Fibroblast of lung (primary cell): ENCODE measurements around the gene PPP1R16B.

Source experiments
- EZH2 ChIP-seq: IDR thresholded peaks from 2 replicates; pipeline ENCODE4 v1.5.1; 2012; ENCODE audit warnings: low read length, control low read depth, mild to moderate bottlenecking; ENCODE audit errors: missing control alignments
- TF ChIP-seq, protein P1 (sequence below), 2 donors: IDR thresholded peaks in 1 of 2; conservative IDR thresholded peaks in 1 of 2; 1 replicate in 1 of 2; 2 replicates in 1 of 2; pipeline ENCODE4 v1.5.1; 2011 to 2012; ENCODE audit warnings: low read length in 2 of 2, control low read depth in 1 of 2, inconsistent platforms in 1 of 2, low read depth in 1 of 2, mild to moderate bottlenecking in 1 of 2

DNA sequence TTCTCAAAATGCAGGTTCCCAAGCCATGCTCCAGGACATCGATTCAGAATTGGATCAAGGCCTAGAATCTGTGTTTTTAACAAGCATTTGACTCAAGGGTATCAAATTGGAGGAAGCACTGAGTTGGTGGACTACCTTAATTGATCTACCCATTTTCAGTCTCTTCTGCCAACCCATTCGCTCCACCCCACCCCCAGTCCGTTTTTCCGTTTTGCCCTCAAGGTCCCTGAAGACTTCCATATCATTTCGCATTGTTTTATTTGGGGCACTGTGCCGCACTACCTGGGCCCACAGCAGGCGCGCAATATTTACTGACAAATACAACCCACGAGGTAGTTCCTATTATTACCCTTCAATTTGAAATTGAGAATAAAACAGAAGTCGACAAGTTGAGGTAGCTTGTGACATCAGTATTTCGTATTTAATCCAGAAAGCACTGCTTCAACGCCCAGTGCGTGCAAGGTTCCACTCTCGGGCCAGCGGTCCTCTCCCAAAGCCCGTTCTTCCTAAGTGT lies 156.1 kb downstream of the PPP1R16B start:
- no peak for TF ChIP-seq EZH2
- TF ChIP-seq, protein P1, sequence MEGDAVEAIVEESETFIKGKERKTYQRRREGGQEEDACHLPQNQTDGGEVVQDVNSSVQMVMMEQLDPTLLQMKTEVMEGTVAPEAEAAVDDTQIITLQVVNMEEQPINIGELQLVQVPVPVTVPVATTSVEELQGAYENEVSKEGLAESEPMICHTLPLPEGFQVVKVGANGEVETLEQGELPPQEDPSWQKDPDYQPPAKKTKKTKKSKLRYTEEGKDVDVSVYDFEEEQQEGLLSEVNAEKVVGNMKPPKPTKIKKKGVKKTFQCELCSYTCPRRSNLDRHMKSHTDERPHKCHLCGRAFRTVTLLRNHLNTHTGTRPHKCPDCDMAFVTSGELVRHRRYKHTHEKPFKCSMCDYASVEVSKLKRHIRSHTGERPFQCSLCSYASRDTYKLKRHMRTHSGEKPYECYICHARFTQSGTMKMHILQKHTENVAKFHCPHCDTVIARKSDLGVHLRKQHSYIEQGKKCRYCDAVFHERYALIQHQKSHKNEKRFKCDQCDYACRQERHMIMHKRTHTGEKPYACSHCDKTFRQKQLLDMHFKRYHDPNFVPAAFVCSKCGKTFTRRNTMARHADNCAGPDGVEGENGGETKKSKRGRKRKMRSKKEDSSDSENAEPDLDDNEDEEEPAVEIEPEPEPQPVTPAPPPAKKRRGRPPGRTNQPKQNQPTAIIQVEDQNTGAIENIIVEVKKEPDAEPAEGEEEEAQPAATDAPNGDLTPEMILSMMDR (conservative IDR thresholded peaks at IDR 0.05 in 1 of 2, IDR thresholded peaks at IDR 0.05 in 1 of 2; ENCODE audit: low read depth in 1 of 2, low read length in 2 of 2) = no peak
